ENCODE data around the gene TBC1D17.
A peak's percentile ranks its signal among the peaks of the same experiment; 100 is the strongest.

TBC1D17 gene

GRCh38 chr19:49876422-49877019, 981 bp upstream of the TBC1D17 start:
- TF ChIP-seq EZH2phosphoT487 (IDR thresholded peaks at IDR 0.05; ENCODE audit: low read depth) (no peak), CTCF (IDR thresholded peaks at IDR 0.05; ENCODE audit: low read depth, low read length) (no peak)
- Histone ChIP-seq H3K4me3 (ENCODE audit: low read length) (peak overlapping the region; percentile 88), H4K20me1 (ENCODE audit: insufficient read depth, low read length) (no peaks in the 10 kb centered on the region; the same call in 1 of the 2 replicates), H3K36me3 (replicated peaks; ENCODE audit: low read depth, low read length) (peaks cover 23% of the 10 kb centered on the region), H3K9me3 (ENCODE audit: insufficient read depth, low read length) (no peaks in the 10 kb centered on the region), H3K4me2 (ENCODE audit: low read length) (peak overlapping the region; percentile 88), H2AFZ (ENCODE audit: low read depth, low read length) (peak overlapping the region; percentile 77), H3K27me3 (ENCODE audit: low read depth, low read length) (no peaks in the 10 kb centered on the region), H3K9ac (ENCODE audit: low read length) (peak overlapping the region; percentile 95), H3K79me2 (ENCODE audit: low read length) (peaks cover 33% of the 10 kb centered on the region), H3K27ac (ENCODE audit: low read length) (peak overlapping the region; percentile 85), H3K4me1 (ENCODE audit: low read length) (peaks cover 20% of the 10 kb centered on the region)

GRCh38 chr19:49877879-49878743, 609 bp downstream of the TBC1D17 start:
- Histone ChIP-seq H3K27ac (ENCODE audit: low read length) (peak overlapping the region; percentile 85), H3K79me2 (ENCODE audit: low read length) (peaks cover 33% of the 10 kb centered on the region), H3K36me3 (replicated peaks; ENCODE audit: low read depth, low read length) (peaks cover 39% of the 10 kb centered on the region), H3K9me3 (ENCODE audit: insufficient read depth, low read length) (no peaks in the 10 kb centered on the region), H4K20me1 (ENCODE audit: insufficient read depth, low read length) (no peaks in the 10 kb centered on the region; the same call in 1 of the 2 replicates), H2AFZ (ENCODE audit: low read depth, low read length) (peak overlapping the region; percentile 67; the same call in 1 of the 2 replicates), H3K4me3 (ENCODE audit: low read length) (peak overlapping the region; percentile 88), H3K4me1 (ENCODE audit: low read length) (peaks cover 20% of the 10 kb centered on the region), H3K9ac (ENCODE audit: low read length) (peak overlapping the region; percentile 90), H3K4me2 (ENCODE audit: low read length) (peak overlapping the region; percentile 85), H3K27me3 (ENCODE audit: low read depth, low read length) (no peaks in the 10 kb centered on the region)
- TF ChIP-seq CTCF (IDR thresholded peaks at IDR 0.05; ENCODE audit: low read depth, low read length) (no peak), EZH2phosphoT487 (IDR thresholded peaks at IDR 0.05; ENCODE audit: low read depth) (no peak)

GRCh38 chr19:49878744-49879070, 1.2 kb downstream of the TBC1D17 start:
- Histone ChIP-seq H4K20me1 (ENCODE audit: insufficient read depth, low read length) (no peaks in the 10 kb centered on the region; the same call in 1 of the 2 replicates), H3K4me2 (ENCODE audit: low read length) (peak overlapping the region; percentile 85), H2AFZ (ENCODE audit: low read depth, low read length) (no peak overlapping the region), H3K79me2 (ENCODE audit: low read length) (peaks cover 33% of the 10 kb centered on the region), H3K27me3 (ENCODE audit: low read depth, low read length) (no peaks in the 10 kb centered on the region), H3K9ac (ENCODE audit: low read length) (0 out of 2 replicates have a peak overlapping the region, but pooled peaks have one; percentile 90), H3K36me3 (replicated peaks; ENCODE audit: low read depth, low read length) (peaks cover 45% of the 10 kb centered on the region), H3K4me3 (ENCODE audit: low read length) (peak overlapping the region; percentile 88), H3K4me1 (ENCODE audit: low read length) (peaks cover 20% of the 10 kb centered on the region), H3K27ac (ENCODE audit: low read length) (peak overlapping the region; percentile 85; the same call in 1 of the 2 replicates), H3K9me3 (ENCODE audit: insufficient read depth, low read length) (no peaks in the 10 kb centered on the region)
- TF ChIP-seq EZH2phosphoT487 (IDR thresholded peaks at IDR 0.05; ENCODE audit: low read depth), result no peak
- no peak for TF ChIP-seq CTCF (IDR thresholded peaks at IDR 0.05; ENCODE audit: low read depth, low read length)
